Right lung (tissue), 5 donors: ENCODE results near the gene B3GNT3. TPM values are rescaled to one million over a fixed set of nuclear protein-coding genes. Genes with fewer than 3 reads are reported as not detected.
"Not testable (repeated sequence)": the region's sequence is repeated elsewhere in the genome, so short reads cannot be mapped to it uniquely, and the experiment has no call there.

Experiments used
- DNase-seq, 2 donors: peaks; one replicate each; pipeline ENCODE4 v3.0.0-alpha.2; 2013
- polyA plus RNA-seq, 5 donors: library from polyadenylated mRNA; unstranded; fragments of 120-200 nt; gene quantifications; one replicate each; pipeline versions ENCODE4 v1.2.1 to v1.2.3, GENCODE V29; 2013; ENCODE audit warnings: inconsistent platforms in 1 of 5, low replicate concordance in 1 of 5; ENCODE audit not compliant: insufficient read length in 5 of 5, insufficient read depth in 1 of 5

Gene B3GNT3
- polyA plus RNA-seq, 5 donors = 0.10 to 0.12 TPM; not detected in 3

GRCh38 chr19:17796013-17796837 is 1.3 kb downstream of the B3GNT3 start:
- no peak for DNase-seq

GRCh38 chr19:17796838-17797423 is 2.0 kb downstream of the B3GNT3 start:
- DNase-seq = no peak

- DNase-seq = no peak
These were observed 2.7 kb downstream of the B3GNT3 start for GRCh38 chr19:17797424-17798201.

- not testable (repeated sequence) for DNase-seq
These were observed 3.7 kb downstream of the B3GNT3 start for GRCh38 chr19:17798599-17798998.

- DNase-seq = no peak
These were observed 7.4 kb downstream of the B3GNT3 start for GRCh38 chr19:17802137-17802858.

GRCh38 chr19:17803264-17803896 is 8.4 kb downstream of the B3GNT3 start:
- no peak for DNase-seq

GRCh38 chr19:17805427-17805826 is 10.5 kb downstream of the B3GNT3 start:
- no peak for DNase-seq

GRCh38 chr19:17806945-17807344 is 12.0 kb downstream of the B3GNT3 start:
- no peak for DNase-seq

GRCh38 chr19:17807731-17808316 is 12.9 kb downstream of the B3GNT3 start:
- DNase-seq = no peak

GRCh38 chr19:17811103-17811502 is 16.2 kb downstream of the B3GNT3 start:
- no peak for DNase-seq

GRCh38 chr19:17811681-17812080 is 16.7 kb downstream of the B3GNT3 start:
- no peak for DNase-seq

- no peak for DNase-seq
These were observed 17.2 kb downstream of the B3GNT3 start for GRCh38 chr19:17812099-17812498.

- no peak for DNase-seq
These were observed 22.9 kb downstream of the B3GNT3 start for GRCh38 chr19:17817668-17818363.

- no peak for DNase-seq
These were observed 26.3 kb downstream of the B3GNT3 start, which contains the start of gene INSL3 for GRCh38 chr19:17821190-17821589. Gene INSL3 (minus strand): TSS chr19:17821519. CDS start chr19:17821506, 13 bp downstream.

GRCh38 chr19:17824339-17824738 is 29.4 kb downstream of the B3GNT3 start:
- no peak for DNase-seq

- DNase-seq = no peak
These were observed 31.6 kb downstream of the B3GNT3 start for GRCh38 chr19:17826508-17827056.

GRCh38 chr19:17829855-17830566 is 35.1 kb downstream of the B3GNT3 start:
- no peak for DNase-seq

- DNase-seq = no peak
These were observed 35.9 kb downstream of the B3GNT3 start for GRCh38 chr19:17830567-17831418.
